IMR-90 (cell line): ENCODE measurements around the gene DCTN2.

ENCODE experiments used
- CEBPB ChIP-seq: IDR thresholded peaks from 2 replicates; pipeline ENCODE4 v1.6.1; 2012; ENCODE audit warnings: low read depth, low read length, improper control_type of control experiment
- MXI1 ChIP-seq: IDR thresholded peaks from 2 replicates; pipeline ENCODE4 v1.6.1; 2012; ENCODE audit warnings: low read depth, mild to moderate bottlenecking, low read length, moderate library complexity, borderline replicate concordance
- POLR2A ChIP-seq: IDR thresholded peaks from 2 replicates; pipeline ENCODE4 v1.6.1; 2012; ENCODE audit warnings: mild to moderate bottlenecking, low read depth, low read length
- RAD21 ChIP-seq: IDR thresholded peaks from 2 replicates; pipeline ENCODE4 v1.6.1; 2012; ENCODE audit warnings: low read length, improper control_type of control experiment
- RFX5 ChIP-seq: IDR thresholded peaks from 2 replicates; pipeline ENCODE4 v1.8.0; 2012; ENCODE audit warnings: low read depth, mild to moderate bottlenecking, low read length, moderate library complexity
- SMC3 ChIP-seq: fragments of 150-350 bp; IDR thresholded peaks from 2 replicates; pipeline ENCODE4 v1.6.1; 2016; ENCODE audit warnings: low read depth, mild to moderate bottlenecking, antibody characterized with exemption, low read length, moderate library complexity
- TF ChIP-seq, protein P1 (sequence below): conservative IDR thresholded peaks from 2 replicates; pipeline ENCODE4 v1.5.1; 2012; ENCODE audit warnings: mild to moderate bottlenecking, low read depth, low read length, improper control_type of control experiment
- TF ChIP-seq, protein P2 (sequence below): fragments of 150-350 bp; IDR thresholded peaks from 2 replicates; pipeline ENCODE4 v1.6.1; 2017; ENCODE audit warnings: mild to moderate bottlenecking, antibody characterized with exemption, low read length, low read depth

- TF ChIP-seq POLR2A (no peak), SMC3 (no peak), RAD21 (no peak), CEBPB (no peak), RFX5 (no peak), MXI1 (no peak)
- TF ChIP-seq, protein P1, sequence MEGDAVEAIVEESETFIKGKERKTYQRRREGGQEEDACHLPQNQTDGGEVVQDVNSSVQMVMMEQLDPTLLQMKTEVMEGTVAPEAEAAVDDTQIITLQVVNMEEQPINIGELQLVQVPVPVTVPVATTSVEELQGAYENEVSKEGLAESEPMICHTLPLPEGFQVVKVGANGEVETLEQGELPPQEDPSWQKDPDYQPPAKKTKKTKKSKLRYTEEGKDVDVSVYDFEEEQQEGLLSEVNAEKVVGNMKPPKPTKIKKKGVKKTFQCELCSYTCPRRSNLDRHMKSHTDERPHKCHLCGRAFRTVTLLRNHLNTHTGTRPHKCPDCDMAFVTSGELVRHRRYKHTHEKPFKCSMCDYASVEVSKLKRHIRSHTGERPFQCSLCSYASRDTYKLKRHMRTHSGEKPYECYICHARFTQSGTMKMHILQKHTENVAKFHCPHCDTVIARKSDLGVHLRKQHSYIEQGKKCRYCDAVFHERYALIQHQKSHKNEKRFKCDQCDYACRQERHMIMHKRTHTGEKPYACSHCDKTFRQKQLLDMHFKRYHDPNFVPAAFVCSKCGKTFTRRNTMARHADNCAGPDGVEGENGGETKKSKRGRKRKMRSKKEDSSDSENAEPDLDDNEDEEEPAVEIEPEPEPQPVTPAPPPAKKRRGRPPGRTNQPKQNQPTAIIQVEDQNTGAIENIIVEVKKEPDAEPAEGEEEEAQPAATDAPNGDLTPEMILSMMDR = no peak
- TF ChIP-seq, protein P2, sequence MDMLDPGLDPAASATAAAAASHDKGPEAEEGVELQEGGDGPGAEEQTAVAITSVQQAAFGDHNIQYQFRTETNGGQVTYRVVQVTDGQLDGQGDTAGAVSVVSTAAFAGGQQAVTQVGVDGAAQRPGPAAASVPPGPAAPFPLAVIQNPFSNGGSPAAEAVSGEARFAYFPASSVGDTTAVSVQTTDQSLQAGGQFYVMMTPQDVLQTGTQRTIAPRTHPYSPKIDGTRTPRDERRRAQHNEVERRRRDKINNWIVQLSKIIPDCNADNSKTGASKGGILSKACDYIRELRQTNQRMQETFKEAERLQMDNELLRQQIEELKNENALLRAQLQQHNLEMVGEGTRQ = no peak
Observed at GRCh38 chr12:57487055-57487596, 59.9 kb downstream of the DCTN2 start.
